Gastrocnemius medialis (tissue), 4 donors: ENCODE measurements around the gene CXorf58.
"Not testable (repeated sequence)": the region's sequence is repeated elsewhere in the genome, so short reads cannot be mapped to it uniquely, and the experiment has no call there.

ENCODE experiments used
- CTCF ChIP-seq, 5 experiments: fragments of 450-650 bp in 3 of 5; fragments of 200-600 bp in 2 of 5; sonication (generic) in 2 of 5; IDR thresholded peaks in 4 of 5; conservative IDR thresholded peaks in 1 of 5; 1 replicate in 4 of 5; 2 replicates in 1 of 5; pipeline ENCODE4 v1.5.1; 2016 to 2019; ENCODE audit warnings: antibody characterized with exemption in 5 of 5, mild to moderate bottlenecking in 3 of 5, moderate library complexity in 3 of 5
- POLR2A ChIP-seq, 2 donors: fragments of 450-650 bp; IDR thresholded peaks; one replicate each; pipeline ENCODE4 v1.6.1; 2017; ENCODE audit warnings: antibody characterized with exemption in 2 of 2, mild to moderate bottlenecking in 2 of 2, moderate library complexity in 2 of 2

GRCh38 chrX:23965630-23966029 is 57.8 kb downstream of the CXorf58 start:
- TF ChIP-seq CTCF (IDR thresholded peaks at IDR 0.05 in 4 of 5, conservative IDR thresholded peaks at IDR 0.05 in 1 of 5); POLR2A (IDR thresholded peaks at IDR 0.05): not testable (repeated sequence)
